Endothelial cell of umbilical vein (primary cell): Measurements from ENCODE around the gene C10orf105. TPM values are rescaled to one million over a fixed set of nuclear protein-coding genes. Genes with fewer than 3 reads are reported as not detected.

ENCODE experiments used
- BruUV-seq: library from RNA; stranded (reverse); fragments of 400-500 nt; replicated peaks from 2 replicates; lab custom pipeline; 2021; lab: Mats Ljungman, UMichigan
- CTCF ChIA-PET: fragments of 300-600, 350-600 bp; sonication (Branson Sonifier 250); formaldehyde crosslinking; loops from one replicate; lab custom pipeline; 2021; ENCODE audit warnings: antibody characterized with exemption, inconsistent platforms; lab: Charles Lee
- POLR2A ChIA-PET: fragments of 300-600, 350-600 bp; sonication (Branson Sonifier 250); formaldehyde crosslinking; loops from one replicate; lab custom pipeline; 2021; ENCODE audit warnings: antibody characterized with exemption, inconsistent platforms; lab: Charles Lee
- DNase-seq: peaks from one replicate; pipeline ENCODE4 v3.0.0-alpha.2; 2011; ENCODE audit warnings: low read depth, low spot score
- FAIRE-seq: peaks from 2 replicates; lab custom pipeline; 2011; peaks lifted over from hg19 to GRCh38; lab: Jason Lieb, UNC
- H2AFZ ChIP-seq: 2 replicates; pipeline ENCODE4 v1.6.0; 2012; ENCODE audit warnings: low read depth, low read length, control low read depth, inconsistent platforms
- H3K27ac ChIP-seq: 2 replicates; pipeline ENCODE4 v1.5.1; 2011; ENCODE audit warnings: low read depth, mild to moderate bottlenecking, control low read depth, low read length, moderate library complexity; ENCODE audit not compliant: insufficient read depth
- H3K27me3 ChIP-seq, 2 experiments: 2 replicates each; pipeline versions ENCODE4 v1.6.0 to v1.6.1; 2011; ENCODE audit warnings: low read length in 2 of 2, mixed read lengths in 1 of 2; ENCODE audit not compliant: control insufficient read depth in 2 of 2, insufficient read depth in 2 of 2
- H3K36me3 ChIP-seq, 2 experiments: 2 replicates in 1 of 2; 3 replicates in 1 of 2; pipeline ENCODE4 v1.5.1; 2011; ENCODE audit warnings: low read length in 2 of 2, mild to moderate bottlenecking in 1 of 2, moderate library complexity in 1 of 2; ENCODE audit not compliant: control insufficient read depth in 2 of 2, insufficient read depth in 2 of 2; ENCODE audit errors: extremely low read depth in 1 of 2
- H3K4me1 ChIP-seq: 3 replicates; pipeline ENCODE4 v1.5.1; 2011; ENCODE audit warnings: mild to moderate bottlenecking, low read length; ENCODE audit not compliant: control insufficient read depth, insufficient read depth; ENCODE audit errors: extremely low read depth
- H3K4me2 ChIP-seq: 2 replicates; pipeline ENCODE4 v1.6.1; 2011; ENCODE audit warnings: low read length, control low read depth, mixed read lengths; ENCODE audit not compliant: insufficient read depth
- H3K4me3 ChIP-seq, 3 experiments: fragments of 200-600 bp in 1 of 3; sonication (generic), shearing (Covaris generic) in 1 of 3; replicated peaks in 1 of 3; 2 replicates each; pipeline ENCODE4 v1.5.1; 2011 to 2016; ENCODE audit warnings: control low read depth in 3 of 3, low read length in 3 of 3, mild to moderate bottlenecking in 2 of 3, inconsistent platforms in 1 of 3, low read depth in 1 of 3, moderate library complexity in 1 of 3; ENCODE audit not compliant: insufficient read depth in 1 of 3
- H3K79me2 ChIP-seq: 2 replicates; pipeline ENCODE4 v1.6.0; 2012; ENCODE audit warnings: low read length, inconsistent platforms; ENCODE audit not compliant: control insufficient read depth, insufficient read depth
- H3K9ac ChIP-seq: replicated peaks from 2 replicates; pipeline ENCODE3; 2011; ENCODE audit warnings: low read length, control low read depth; ENCODE audit not compliant: insufficient read depth; ENCODE audit errors: extremely low read depth
- H3K9me1 ChIP-seq: replicated peaks from 3 replicates; pipeline ENCODE4 v1.6.0; 2011; ENCODE audit warnings: mild to moderate bottlenecking, low read length; ENCODE audit not compliant: control insufficient read depth, insufficient read depth; ENCODE audit errors: extremely low read depth
- H3K9me3 ChIP-seq: replicated peaks from 2 replicates; pipeline ENCODE4 v1.5.1; 2012; ENCODE audit warnings: low read length, inconsistent platforms; ENCODE audit not compliant: control insufficient read depth, insufficient read depth
- H4K20me1 ChIP-seq: replicated peaks from 2 replicates; pipeline ENCODE3; 2011; ENCODE audit warnings: mild to moderate bottlenecking, low read length; ENCODE audit not compliant: control insufficient read depth, insufficient read depth; ENCODE audit errors: extremely low read depth
- EZH2 ChIP-seq: IDR thresholded peaks from 2 replicates; pipeline ENCODE4 v1.6.1; 2012; ENCODE audit warnings: borderline replicate concordance, low read depth, mild to moderate bottlenecking, moderate library complexity, low read length, inconsistent platforms; ENCODE audit not compliant: severe bottlenecking
- FOS ChIP-seq: IDR thresholded peaks from 2 replicates; pipeline ENCODE4 v1.6.1; 2011; ENCODE audit warnings: mild to moderate bottlenecking, low read length, moderate library complexity, borderline replicate concordance; ENCODE audit not compliant: insufficient read depth
- GATA2 ChIP-seq: IDR thresholded peaks from 2 replicates; pipeline ENCODE4 v1.7.0; 2011; ENCODE audit warnings: low read depth, mild to moderate bottlenecking, moderate library complexity, mixed read lengths, low read length; ENCODE audit not compliant: insufficient read length, insufficient read depth
- JUN ChIP-seq: IDR thresholded peaks from 2 replicates; pipeline ENCODE4 v1.6.1; 2011; ENCODE audit warnings: borderline replicate concordance, low read depth; ENCODE audit not compliant: insufficient read length, insufficient read depth
- MYC ChIP-seq: IDR thresholded peaks from one replicate; pipeline ENCODE4 v1.6.1; 2011; ENCODE audit warnings: mild to moderate bottlenecking, low read depth, low read length
- POLR2A ChIP-seq: IDR thresholded peaks from 2 replicates; pipeline ENCODE4 v1.6.1; 2012; ENCODE audit warnings: low read depth, mild to moderate bottlenecking, control low read depth, low read length
- POLR2AphosphoS5 ChIP-seq: IDR thresholded peaks from 2 replicates; pipeline ENCODE4 v1.6.1; 2012; ENCODE audit warnings: low read depth, mild to moderate bottlenecking, control low read depth, low read length, moderate library complexity; ENCODE audit not compliant: insufficient read depth
- dilution Hi-C: fragments of 300-500 bp; cut with MboI; formaldehyde crosslinking; loops from one replicate; pipeline ENCODE4 v1.15.0; 2019; ENCODE audit warnings: low sequenced_read_pairs; ENCODE audit not compliant: extremely low pct_ligation_motif_present
- intact Hi-C: fragments of 100-400 bp; cut with micrococcal nuclease; formaldehyde crosslinking; loops from one replicate; pipeline ENCODE4 v1.10.0; 2022
- polyA plus RNA-seq, 4 experiments: library from polyadenylated mRNA; depleted of rRNA in 3 of 4; stranded (reverse) in 3 of 4; unstranded in 1 of 4; fragments of >200 nt; gene quantifications; 2 replicates each; pipeline versions ENCODE4 v1.2.1 to v1.2.3, GENCODE V29; 2011 to 2012; ENCODE audit warnings: missing spikeins in 1 of 4
- total RNA-seq: library from RNA; stranded (reverse); gene quantifications from 2 replicates; pipeline ENCODE4 v1.2.3, GENCODE V29; 2021
- TF ChIP-seq, protein P1 (sequence below), 2 donors: IDR thresholded peaks; 1 replicate in 1 of 2; 2 replicates in 1 of 2; pipeline ENCODE4 v1.5.1; 2011; ENCODE audit warnings: low read length in 2 of 2, mild to moderate bottlenecking in 2 of 2, moderate library complexity in 2 of 2, control low read depth in 1 of 2, inconsistent platforms in 1 of 2, low read depth in 1 of 2; ENCODE audit not compliant: insufficient read depth in 1 of 2; ENCODE audit errors: extremely low read depth in 1 of 2
- TF ChIP-seq, protein P2 (sequence below): IDR thresholded peaks from 2 replicates; pipeline ENCODE4 v1.6.1; 2011; ENCODE audit not compliant: insufficient read depth, insufficient read length

Gene C10orf105
- total and polyA plus RNA-seq, 2 donors (not counting 3 experiments of a cell fraction or from before 2014, with no cell fraction given) = not detected

DNA sequence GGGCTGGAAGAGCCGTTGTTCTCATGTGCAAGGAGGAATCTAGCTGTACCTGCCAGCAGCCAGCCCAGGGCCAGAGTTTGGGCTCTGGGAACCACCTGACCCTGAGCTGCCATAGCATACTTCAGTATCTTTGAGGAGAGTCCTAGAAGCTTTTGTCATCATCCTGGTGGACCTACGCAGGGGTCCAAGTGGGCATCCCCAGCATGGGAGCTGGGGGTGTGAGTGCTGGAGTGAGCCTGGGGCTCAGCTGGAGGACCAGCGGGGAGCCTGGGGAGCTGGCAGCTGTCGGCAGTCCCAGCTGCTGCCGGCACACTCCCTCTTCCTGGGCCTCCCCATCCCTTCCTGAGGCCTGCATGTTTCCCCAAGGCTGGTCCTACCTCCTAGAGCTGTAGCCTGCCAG is 32.5 kb downstream of the C10orf105 start:
- no peak for FAIRE-seq
- H3K9me3 ChIP-seq = peaks cover 2% of the 10 kb centered on the region
- no peaks in the 10 kb centered on the region for H3K4me1 ChIP-seq
- dilution Hi-C loops = no loop called here
- ChIA-PET POLR2A (no interaction called here), CTCF (interaction anchor here (3.0 kb wide), 1 partner anchor 9 kb away, joined by 7 read pairs; no protein-coding TSS in a partner anchor)
- peaks cover 14 to 21% of the 10 kb centered on the region in 2 experiments for H3K27me3 ChIP-seq
- no peak overlapping the region for H2AFZ ChIP-seq
- H3K4me2 ChIP-seq = no peak overlapping the region
- H3K9ac ChIP-seq = no peak overlapping the region
- H3K4me3 ChIP-seq = no peak overlapping the region
- TF ChIP-seq, protein P1, sequence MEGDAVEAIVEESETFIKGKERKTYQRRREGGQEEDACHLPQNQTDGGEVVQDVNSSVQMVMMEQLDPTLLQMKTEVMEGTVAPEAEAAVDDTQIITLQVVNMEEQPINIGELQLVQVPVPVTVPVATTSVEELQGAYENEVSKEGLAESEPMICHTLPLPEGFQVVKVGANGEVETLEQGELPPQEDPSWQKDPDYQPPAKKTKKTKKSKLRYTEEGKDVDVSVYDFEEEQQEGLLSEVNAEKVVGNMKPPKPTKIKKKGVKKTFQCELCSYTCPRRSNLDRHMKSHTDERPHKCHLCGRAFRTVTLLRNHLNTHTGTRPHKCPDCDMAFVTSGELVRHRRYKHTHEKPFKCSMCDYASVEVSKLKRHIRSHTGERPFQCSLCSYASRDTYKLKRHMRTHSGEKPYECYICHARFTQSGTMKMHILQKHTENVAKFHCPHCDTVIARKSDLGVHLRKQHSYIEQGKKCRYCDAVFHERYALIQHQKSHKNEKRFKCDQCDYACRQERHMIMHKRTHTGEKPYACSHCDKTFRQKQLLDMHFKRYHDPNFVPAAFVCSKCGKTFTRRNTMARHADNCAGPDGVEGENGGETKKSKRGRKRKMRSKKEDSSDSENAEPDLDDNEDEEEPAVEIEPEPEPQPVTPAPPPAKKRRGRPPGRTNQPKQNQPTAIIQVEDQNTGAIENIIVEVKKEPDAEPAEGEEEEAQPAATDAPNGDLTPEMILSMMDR (IDR thresholded peaks at IDR 0.05; ENCODE audit: extremely low read depth in 1 of 2, insufficient read depth in 1 of 2, low read depth in 1 of 2, low read length in 2 of 2) = no peak
- no peak for TF ChIP-seq POLR2AphosphoS5
- DNase-seq = no peak
- no peak overlapping the region for H3K27ac ChIP-seq
- no TSS peak for BruUV-seq
- intact Hi-C loops = no loop called here
- H3K36me3 ChIP-seq = no peaks in the 10 kb centered on the region
- H3K9me1 ChIP-seq = no peaks in the 10 kb centered on the region
- H3K79me2 ChIP-seq = no peaks in the 10 kb centered on the region
- no peaks in the 10 kb centered on the region for H4K20me1 ChIP-seq

DNA sequence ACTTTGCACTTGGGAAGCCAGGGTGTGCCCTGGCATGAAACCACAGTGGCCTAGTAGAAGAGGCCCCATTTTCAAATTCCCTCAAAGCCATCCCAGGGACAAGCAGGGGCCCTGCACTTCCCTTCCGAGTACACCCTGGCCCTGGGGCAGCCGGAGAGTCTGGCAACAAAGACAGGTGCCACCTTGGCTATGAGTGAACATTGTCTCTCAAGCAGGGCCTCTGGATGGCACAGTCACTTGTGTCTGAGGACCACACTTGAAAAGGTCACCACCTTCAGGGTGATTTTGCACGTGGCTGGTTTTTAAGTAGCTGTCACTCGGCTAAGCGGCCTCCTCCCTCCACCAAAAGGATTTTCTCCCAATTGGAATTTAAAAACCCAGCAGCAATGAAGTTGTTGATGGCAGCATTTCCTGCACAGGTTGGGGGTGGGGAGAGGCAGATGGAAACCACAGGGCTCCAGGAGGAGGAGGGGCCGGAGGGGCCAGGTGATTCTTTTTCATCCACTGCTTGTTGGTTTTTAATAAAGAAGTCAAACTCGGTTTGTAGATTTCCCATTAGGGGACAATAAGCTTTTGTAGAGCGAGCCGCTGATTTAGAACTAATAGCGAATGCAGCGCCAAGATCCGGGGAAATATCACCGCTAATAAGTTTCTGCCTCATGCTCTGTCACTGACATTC is 33.9 kb downstream of the C10orf105 start:
- ChIA-PET CTCF (interaction anchor here (3.0 kb wide), 1 partner anchor 11 kb away, joined by 7 read pairs; no protein-coding TSS in a partner anchor), POLR2A (no interaction called here)
- dilution Hi-C loops = no loop called here
- DNase-seq (no peak), FAIRE-seq (no peak)
- Histone ChIP-seq H3K9me1 (no peaks in the 10 kb centered on the region), H3K4me2 (no peak overlapping the region), H3K27ac (no peak overlapping the region), H4K20me1 (no peaks in the 10 kb centered on the region), H3K79me2 (no peaks in the 10 kb centered on the region), H3K27me3 (peaks cover 6 to 16% of the 10 kb centered on the region in 2 experiments), H3K9ac (no peak overlapping the region), H3K9me3 (no peaks in the 10 kb centered on the region), H2AFZ (no peak overlapping the region), H3K4me1 (no peaks in the 10 kb centered on the region), H3K36me3 (no peaks in the 10 kb centered on the region), H3K4me3 (no peak overlapping the region)
- intact Hi-C loops = no loop called here
- TF ChIP-seq POLR2AphosphoS5 (no peak), EZH2 (no peak), JUN (no peak), MYC (no peak), POLR2A (no peak), FOS (no peak), GATA2 (no peak)
- TF ChIP-seq, protein P2, sequence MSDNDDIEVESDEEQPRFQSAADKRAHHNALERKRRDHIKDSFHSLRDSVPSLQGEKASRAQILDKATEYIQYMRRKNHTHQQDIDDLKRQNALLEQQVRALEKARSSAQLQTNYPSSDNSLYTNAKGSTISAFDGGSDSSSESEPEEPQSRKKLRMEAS = no peak
- TF ChIP-seq, protein P1 (IDR thresholded peaks at IDR 0.05; ENCODE audit: extremely low read depth in 1 of 2, insufficient read depth in 1 of 2, low read depth in 1 of 2, low read length in 2 of 2) = no peak
- BruUV-seq = no TSS peak
